Measurements from ENCODE around the gene E2F4.

E2F4 gene

DNA sequence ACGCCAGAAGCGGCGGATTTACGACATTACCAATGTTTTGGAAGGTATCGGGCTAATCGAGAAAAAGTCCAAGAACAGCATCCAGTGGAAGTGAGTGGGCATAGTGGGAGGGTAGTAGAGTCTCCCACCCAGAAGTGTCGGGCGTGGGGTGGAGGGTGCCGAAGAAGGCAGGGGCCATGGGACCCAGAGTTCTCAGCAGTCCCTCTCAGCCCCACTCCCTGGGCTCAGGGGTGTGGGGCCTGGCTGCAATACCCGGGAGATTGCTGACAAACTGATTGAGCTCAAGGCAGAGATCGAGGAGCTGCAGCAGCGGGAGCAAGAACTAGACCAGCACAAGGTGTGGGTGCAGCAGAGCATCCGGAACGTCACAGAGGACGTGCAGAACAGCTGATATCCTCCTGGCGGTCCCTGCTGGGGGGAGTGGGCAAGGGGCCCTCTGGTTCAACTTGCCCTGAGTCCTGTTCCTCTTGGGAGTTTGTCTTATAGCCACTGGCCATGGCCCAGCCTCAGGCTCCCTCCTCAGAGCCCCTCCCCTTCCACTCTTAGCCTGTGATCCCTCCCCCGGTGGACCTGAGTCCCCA lies 916 bp downstream of the E2F4 start:
- no peak for DNase-seq

DNA sequence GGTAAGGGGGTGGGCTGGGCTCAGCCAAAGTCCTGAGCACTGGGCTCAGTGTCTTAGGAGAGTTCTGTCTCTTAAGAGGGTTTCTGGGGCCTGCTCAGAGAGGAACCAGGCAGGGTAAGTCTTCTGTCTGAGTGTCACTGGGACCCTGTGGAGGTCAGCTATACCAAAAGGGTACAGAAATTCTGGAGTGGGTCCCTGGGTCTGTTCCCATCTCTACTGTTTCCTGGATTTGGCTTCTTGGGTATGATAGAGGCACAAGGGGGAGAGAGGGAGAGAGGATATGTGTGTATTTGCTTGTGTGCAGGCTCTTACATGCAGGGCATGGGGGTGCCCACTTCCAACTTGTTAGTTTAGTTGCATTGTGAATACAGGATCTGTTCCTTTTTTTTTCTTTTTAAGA lies 1.6 kb downstream of the E2F4 start:
- DNase-seq, result no peak

DNA sequence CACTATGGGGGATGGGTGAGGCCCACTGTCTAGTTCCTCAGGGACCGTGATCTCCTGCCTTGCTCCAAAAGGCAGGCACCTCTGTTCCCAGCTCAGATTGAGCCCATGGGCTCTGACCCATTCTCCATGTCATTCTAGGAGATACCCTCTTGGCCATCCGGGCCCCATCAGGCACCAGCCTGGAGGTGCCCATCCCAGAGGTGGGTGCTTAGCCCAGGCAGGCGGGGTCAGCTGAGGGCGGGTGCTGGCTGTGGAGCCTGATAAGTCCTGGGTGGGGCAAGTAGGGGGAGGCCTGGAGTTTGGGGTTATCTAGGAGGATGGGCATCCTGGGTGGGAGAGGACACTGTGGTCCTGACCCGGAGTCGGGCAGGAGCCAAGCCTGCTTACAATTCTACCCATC lies 2.3 kb downstream of the E2F4 start:
- DNase-seq, result no peak

DNA sequence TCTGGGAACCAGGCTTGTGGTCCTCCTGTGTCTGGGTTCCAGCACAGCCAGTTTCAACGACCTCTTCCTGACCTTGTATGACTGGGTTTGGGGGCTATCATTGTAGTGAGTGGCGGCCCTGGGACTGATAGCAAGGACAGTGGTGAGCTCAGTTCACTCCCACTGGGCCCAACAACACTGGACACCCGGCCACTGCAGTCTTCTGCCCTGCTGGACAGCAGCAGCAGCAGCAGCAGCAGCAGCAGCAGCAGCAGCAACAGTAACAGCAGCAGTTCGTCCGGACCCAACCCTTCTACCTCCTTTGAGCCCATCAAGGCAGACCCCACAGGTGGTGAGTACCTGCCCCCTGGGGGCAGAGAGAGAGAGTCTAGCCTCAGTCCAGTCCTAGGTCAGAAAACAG lies 3.7 kb downstream of the E2F4 start:
- DNase-seq, result no peak

DNA sequence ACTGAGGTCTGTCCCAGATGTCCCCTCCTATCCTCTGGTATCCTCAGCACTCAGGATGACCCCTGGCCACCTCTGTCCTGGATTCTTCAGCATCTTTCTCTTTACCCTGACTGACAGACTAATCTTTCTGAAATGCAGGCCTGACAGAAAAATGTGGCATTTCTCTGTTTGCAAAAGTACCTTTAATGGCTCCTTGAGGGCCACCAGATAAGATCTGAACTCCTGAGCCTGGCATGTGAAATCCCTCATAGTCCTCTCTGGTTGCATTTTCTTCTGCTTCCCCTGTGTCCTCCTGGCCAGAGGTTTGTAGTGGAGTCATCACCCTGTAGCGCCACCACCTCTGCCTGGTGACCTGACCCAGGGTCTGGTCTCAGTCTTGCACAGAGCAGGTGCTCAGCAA lies 4.9 kb downstream of the E2F4 start:
- DNase-seq, result no peak

DNA sequence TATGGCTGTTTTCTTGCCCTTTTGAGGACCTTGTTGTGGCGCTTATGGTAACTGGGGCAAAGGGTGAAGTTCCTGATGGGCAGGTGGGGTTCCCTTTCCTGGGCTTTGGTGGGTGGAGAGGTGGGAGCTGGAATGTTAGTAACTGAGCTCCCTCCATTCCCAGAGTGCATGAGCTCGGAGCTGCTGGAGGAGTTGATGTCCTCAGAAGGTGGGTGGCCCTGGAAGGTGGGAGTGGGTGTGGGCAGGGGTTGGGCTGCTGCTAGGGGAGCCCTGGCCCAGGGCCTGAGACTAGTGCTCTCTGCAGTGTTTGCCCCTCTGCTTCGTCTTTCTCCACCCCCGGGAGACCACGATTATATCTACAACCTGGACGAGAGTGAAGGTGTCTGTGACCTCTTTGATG lies 5.7 kb downstream of the E2F4 start:
- DNase-seq, result no peak

DNA sequence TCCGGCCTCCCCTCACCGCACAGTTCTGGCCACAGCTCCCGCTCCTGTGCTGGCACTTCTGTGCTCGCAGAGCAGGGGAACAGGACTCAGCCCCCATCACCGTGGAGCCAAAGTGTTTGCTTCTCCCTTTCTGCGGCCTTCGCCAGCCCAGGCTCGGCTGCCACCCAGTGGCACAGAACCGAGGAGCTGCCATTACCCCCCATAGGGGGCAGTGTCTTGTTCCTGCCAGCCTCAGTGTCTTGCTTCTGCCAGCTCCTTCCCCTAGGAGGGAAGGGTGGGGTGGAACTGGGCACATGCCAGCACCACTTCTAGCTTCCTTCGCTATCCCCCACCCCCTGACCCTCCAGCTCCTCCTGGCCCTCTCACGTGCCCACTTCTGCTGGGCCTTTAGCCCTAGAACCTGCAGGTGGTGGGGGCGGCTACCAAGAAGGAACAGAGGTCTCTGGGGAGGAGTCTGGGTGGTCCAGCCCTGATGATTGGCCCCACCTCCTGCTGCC lies 6.3 kb downstream of the E2F4 start:
- peak; percentile 5 to 29 for DNase-seq

DNA sequence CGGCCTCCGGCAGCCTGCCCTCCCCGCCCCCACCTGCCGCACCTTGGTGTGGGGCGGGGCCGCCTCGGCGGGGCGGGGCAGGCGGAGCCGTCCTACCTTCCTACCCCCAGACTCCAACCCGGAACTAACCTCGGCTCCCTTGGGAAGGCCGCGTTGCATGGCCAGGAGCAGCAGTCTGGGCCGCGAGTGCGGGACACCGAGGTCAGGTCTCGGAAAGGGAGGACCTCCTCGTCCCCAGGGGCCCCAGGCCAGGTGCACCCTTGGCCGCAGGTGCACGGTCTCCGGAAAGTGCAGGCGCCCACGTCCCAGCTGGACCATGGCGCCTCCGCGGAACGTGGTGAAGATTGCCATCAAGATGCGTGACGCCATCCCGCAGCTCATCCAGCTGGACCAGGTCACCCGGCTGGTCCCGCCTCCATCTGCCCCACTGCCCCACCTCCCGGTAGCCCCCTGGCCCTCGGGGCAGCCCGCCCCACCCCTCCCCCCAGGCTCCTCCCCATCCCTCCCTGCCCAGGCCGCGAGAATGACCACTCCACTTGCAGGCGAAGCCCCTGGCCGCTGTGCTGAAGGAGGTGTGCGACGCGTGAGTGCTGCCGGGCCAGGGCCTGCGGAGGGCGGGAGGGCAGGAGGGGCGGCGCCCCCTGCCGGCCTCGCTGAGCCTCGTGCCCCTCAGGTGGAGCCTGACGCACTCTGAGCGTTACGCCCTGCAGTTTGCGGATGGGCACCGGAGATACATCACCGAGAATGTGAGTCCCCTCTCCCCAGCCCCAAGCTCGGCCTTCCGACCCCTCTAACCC lies 7.3 kb downstream of the E2F4 start, which contains the start of gene ELMO3:
Gene ELMO3, plus strand, starts transcription at position 121 of the 797 bp plus-strand sequence. Its CDS starts 196 bp downstream, at position 317.
- DNase-seq, result no peak

DNA sequence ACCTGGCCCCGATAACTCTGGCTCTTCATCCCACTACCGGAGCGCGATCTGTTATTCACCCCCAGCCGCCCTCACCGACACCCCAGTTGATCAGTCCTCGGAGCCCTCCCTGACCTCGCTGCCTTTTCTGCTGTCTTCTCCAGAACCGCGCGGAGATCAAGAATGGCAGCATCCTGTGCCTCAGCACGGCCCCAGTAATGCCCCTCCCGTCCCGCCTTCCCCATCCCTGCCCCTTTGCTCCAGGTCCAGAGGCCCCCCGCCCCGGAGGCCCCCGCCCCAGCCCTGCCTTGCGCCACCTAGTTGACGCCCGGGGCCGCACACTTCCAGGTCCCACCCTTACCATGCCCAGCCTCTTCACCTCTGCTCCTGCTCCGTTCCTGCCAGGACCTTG lies 7.8 kb downstream of the E2F4 start:
- DNase-seq, result no peak

DNA sequence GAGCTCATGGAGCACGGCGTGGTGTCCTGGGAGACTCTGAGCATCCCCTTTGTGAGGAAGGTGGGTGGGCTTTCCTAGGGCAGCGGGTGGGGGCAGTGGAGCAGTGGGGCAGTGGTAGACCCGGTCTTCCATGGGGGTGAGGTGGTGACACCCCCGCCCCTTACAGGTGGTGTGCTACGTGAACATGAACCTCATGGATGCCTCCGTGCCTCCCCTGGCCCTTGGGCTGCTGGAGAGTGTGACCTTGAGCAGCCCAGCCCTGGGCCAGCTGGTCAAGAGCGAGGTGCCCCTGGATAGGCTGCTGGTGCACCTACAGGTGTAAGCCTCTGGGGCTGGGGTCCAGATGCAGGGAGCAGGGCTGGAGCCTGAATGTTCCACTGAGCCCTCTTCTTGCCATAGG lies 8.5 kb downstream of the E2F4 start:
- no peak for DNase-seq

DNA sequence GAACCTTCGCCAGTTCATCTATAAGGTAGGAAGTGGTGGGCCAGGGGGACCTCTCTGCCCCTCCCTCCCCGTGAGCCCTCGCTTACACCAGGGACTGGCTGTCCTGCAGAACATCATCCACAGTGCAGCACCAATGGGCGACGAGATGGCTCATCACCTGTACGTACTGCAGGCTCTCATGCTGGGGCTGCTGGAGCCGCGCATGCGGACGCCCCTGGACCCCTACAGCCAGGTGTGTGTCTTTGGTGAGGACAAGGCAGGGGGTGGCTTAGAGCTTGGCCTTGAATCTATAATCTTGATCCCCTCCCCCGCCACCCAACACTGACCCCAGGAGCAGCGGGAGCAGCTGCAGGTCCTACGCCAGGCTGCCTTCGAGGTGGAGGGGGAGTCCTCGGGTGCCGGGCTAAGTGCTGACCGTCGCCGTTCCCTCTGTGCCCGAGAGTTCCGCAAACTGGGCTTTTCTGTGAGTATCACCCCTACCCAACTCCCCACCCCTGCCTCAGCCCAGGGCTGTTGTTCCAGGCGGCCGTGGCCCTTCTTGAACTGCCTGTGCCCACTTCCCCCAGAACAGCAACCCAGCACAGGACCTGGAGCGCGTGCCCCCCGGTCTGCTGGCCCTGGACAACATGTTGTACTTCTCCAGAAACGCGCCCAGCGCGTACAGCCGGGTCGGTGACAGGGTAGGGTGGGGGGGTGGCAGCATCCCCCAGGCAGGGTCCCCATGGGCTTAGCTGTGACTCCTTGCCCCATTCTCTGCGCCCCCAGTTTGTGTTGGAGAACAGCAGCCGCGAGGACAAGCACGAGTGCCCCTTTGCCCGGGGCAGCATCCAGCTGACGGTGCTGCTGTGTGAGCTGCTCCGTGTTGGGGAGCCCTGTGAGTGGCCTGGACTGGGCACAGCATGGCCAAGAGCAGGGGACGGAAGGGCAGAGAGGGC lies 9.7 kb downstream of the E2F4 start:
- DNase-seq, result no peak

DNA sequence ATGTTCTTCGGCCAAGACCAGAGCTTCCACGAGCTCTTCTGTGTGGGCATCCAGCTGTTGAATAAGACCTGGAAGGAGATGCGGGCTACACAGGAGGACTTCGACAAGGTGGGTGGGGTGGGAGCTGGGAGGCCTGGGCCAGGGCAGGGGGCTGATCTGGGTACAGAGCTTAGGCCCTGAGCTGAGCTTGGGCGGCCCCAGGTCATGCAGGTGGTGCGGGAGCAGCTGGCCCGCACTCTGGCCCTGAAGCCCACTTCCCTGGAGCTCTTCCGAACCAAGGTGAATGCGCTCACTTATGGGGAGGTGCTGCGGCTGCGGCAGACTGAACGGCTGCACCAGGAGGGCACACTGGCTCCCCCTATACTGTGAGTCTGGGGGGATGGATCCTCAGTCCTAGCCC lies 10.5 kb downstream of the E2F4 start:
- no peak for DNase-seq

DNA sequence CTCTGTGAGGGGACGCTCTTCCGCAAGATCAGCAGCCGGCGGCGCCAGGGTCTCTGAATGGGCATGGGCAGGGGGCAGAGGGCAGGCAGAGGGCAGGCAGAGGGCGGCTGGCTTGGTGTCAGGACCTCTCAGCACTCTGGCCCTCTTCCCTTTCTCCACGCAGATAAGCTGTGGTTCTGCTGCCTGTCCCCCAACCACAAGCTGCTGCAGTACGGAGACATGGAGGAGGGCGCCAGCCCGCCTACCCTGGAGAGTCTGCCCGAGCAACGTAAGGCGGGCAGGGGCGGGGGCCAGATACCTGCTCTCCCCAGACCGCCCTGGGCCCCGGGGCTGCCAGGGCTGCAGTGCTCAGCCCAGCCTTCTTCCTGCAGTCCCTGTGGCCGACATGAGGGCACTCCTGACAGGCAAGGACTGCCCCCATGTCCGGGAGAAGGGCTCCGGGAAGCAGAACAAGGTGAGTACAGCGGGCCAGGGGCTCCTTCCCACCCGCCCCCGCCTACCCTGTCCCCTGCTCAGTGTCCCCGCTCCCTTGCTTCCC lies 11.1 kb downstream of the E2F4 start:
- no peak for DNase-seq

DNA sequence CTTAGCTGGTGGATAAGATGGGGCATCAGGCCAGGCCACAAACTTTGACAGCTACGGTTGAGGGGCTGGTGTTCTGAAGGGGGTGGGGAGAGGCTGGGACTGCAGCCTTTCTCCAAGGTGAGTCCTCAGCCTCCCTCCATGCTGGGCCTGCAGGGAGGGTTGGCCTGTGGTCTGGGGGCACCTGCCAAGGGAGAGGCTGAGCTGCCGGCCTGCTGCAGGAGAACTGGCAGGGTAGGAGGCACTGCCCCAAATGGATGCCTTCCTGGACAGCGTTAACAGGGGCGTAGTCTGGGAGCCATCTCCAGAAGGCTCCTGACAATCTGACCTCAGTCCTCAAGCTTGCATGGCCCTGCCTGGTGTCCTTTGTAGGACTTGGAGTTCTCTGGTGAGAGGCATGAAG lies 12.1 kb downstream of the E2F4 start:
- DNase-seq, result no peak

DNA sequence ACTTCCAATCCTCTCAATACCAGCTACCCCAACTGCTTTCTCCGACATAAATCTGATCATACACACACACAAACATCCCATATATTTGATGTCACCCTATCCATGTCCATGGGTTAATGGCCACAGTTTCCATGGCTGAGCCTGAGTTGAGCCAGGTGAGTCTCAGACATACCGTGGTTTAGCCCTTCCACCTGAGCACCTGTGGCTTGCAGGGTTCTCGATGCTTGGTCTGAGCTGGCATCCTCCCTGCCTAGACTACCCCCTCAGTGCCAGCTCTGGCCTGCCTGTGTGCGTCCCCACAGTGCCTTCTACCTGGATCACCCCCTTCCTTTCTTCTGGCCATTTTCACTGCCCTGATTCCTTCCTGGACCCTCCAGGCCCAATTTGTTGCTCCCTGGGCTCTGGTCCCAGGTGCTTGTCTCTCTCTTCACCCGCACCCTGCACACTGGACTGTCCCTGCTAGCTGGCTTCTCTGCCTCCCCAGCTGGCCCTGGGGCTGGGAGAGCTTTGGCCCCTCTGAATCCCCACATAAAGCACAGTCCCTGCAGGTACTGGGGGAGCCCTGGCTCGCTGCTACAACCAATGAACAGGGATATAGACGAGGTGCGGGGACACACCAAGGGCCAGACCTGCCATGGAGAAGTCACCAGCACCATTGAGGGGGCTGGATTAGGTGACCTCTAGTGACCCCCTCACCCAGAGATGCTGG lies 14.3 kb downstream of the E2F4 start:
- DNase-seq, result no peak

DNA sequence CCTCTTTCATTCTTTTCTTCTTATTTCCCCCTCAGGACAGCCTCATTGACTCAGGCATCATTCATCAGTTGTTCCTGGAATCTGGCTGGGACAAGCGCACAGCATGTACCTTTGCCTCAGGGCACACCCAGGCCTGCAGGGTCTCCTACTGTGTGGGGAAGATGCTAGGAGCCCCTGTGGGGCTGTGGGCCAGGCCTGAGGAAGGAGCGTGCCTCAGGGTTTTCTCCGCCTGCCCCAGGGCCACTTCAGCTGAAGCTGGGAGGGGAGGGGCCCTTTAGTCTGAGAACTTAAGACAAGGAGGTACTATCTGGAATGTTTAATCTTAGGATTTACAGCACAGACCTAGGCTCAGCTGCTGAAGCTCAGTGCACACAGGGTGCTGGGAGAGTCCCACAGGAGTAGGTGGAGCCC lies 14.9 kb downstream of the E2F4 start:
- no peak for DNase-seq

DNA sequence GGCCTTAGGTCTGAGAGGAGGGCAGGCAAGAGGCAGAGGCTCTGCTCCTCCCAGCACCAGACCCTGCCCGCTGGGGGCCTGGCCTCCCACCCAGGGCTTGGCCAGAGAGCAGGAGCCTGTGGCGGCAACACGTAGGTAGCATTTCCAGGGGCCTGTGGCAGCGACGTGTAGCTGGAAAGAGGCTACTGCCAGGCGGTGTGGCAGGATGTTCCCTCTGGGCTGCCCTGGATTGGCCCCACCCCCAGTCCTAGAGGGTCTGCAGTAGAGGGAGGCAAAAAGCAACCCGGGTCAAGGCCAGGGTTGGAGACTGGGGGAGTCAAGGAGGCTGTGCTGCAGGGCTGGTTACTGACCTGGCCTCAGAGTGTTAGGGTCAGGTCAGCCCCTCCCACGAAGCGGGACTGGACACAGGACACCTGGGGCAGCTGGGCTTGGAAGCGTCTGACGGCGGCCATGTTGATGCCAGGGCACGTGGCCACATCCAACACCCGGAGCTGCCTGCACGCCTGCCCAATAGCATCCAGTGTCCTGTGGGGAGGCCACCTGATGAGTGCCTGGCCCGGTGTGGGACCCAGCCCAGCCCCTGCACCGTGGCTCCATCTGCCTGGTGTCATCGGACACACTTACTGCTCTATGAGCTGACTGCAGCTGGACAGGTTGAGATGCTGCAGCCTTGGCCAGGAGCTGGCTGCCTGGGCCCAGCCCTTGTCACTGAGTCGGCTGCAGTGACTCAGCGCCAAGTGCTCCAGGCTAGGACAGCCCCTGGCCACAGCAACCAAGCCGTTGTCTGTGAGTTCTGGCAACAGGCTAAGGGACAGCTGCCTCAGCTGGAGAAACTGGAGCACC lies 15.5 kb downstream of the E2F4 start:
- DNase-seq, result no peak

DNA sequence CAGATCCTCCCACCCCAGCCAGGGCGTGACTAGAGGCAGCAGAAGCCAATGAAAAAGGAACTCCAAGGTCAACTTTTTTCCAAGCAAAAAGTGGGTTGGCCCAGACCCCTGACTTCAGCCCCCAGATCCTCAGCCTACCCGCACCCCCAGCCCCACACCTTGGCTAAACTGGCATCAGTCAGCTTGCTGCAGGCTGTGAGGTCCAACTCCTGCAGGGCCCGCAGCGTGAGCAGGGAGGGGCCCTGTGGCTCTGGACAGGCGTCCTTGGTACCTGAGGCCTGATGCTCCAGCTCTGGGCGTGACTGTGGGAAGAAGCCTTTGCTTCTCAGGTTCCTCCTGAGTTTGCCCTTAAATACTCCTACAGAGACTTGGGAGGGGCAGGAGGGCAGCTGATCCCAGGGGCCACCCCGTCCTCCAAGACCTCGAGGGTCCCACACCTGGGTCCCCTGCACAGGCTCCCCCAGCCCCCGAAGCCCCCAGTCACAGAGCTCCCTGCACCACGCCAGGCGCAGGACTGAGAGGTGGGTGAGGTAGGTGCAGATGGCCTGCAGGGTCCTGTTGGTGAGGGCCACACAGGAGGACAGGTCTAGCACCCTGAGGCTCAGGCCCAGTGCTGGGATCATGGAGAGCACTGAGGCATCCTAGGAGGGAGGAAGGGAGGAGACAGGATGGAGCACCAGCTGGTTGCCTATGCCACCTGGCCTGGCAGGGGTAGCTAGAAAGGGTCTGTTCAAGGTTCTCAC lies 16.4 kb downstream of the E2F4 start:
- DNase-seq, result no peak

DNA sequence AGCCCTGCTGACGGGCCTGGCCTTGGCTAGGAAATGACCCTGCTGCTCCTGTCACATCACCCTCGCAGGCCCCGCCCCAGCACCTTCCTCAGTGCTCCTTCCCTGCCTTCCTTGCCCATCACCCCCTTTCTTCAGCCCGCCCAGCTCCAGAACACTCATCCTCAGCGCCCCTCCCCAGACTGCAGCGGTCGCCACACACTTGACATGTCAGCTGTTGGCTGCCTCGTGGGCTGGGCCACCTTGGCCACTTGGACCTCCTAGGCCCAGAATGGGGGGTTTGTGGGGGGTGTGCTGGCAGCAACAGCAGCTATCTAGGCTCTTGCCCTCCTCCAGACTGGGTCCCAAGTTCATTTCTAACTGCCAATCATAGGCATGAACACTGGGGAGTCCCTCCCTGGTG lies 17.6 kb downstream of the E2F4 start:
- DNase-seq, result no peak

DNA sequence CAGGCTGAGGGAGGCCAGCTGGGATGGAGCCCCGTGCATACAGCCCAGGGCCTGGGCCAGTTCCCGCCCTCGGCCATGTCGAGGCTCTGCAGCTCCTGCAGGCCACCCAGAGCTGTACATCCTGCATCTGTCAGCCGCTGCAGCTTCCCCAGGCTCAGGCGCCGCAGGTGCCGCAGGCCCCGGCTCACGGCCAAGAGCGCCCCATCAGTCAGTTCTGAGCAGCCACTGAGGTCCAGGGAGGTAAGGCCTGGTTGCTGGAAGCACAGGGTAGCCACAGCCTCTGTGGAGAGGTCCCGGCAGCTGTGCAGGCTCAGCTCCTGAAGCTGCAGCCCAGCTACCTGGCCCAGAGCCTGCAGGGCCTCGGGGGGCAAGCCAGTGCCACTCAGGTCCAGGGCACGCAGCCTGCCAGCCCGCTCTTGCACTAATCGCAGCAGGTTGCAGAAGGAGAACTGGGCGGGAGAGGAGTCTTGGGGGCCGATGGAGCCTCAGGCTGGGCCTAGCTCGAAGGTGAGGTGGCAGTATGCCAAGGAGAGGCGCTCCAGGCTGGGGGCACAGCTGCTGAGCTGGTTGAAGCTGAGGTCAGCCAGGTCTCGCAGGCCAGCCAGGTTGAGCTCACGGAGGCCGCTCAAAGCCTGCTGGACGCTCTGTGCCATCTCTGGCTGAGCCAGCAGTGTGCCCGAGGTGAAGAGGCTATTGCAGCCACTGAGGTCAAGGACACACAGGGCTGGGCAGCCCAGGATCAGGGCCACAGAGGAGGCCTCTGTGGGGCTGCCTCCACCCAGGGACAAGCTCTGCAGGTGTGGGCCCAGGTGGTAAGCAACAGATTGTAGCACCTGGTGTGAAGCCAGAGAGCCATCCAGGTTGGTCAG lies 18.3 kb downstream of the E2F4 start:
- no peak for DNase-seq
